Vagina (tissue), 2 donors: Measurements from ENCODE around the gene OR2H2.

Source experiments
- POLR2A ChIP-seq, 2 donors: fragments of 450-650 bp; IDR thresholded peaks; one replicate each; pipeline ENCODE4 v1.6.1; 2017; ENCODE audit warnings: antibody characterized with exemption in 2 of 2, mild to moderate bottlenecking in 2 of 2, moderate library complexity in 2 of 2
- POLR2AphosphoS5 ChIP-seq, 2 donors: sonication (generic); formaldehyde crosslinking; IDR thresholded peaks; one replicate each; pipeline ENCODE4 v1.9.0; 2017; ENCODE audit warnings: antibody characterized with exemption in 2 of 2, mild to moderate bottlenecking in 2 of 2, low read depth in 1 of 2; ENCODE audit not compliant: insufficient read depth in 1 of 2
- TF ChIP-seq, protein P1 (sequence below), 3 experiments: fragments of 450-650 bp in 2 of 3; fragments of 200-600 bp in 1 of 3; sonication (generic) in 1 of 3; IDR thresholded peaks; one replicate each; pipeline ENCODE4 v1.5.1; 2017 to 2019; ENCODE audit warnings: antibody characterized with exemption in 3 of 3, mild to moderate bottlenecking in 2 of 3, moderate library complexity in 2 of 3

DNA sequence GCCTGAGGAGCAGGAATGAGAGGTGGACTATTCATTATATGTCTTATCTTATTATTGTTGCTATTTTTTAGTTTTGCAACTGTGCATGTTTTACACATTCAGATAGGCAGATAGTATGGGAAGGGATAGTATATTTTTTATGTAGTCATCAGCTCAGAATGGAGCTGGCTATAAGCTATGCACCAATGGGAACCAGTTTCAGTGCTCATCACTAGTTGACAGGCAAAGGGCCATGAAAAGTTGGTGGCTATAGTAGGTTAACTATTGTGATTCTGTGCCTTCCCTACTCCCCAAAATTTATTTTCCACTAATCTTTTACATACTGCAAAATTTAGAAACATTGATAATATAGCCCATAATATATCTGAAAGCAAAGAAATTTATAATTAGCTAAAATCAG is 20.0 kb upstream of the OR2H2 start:
- TF ChIP-seq, protein P1, sequence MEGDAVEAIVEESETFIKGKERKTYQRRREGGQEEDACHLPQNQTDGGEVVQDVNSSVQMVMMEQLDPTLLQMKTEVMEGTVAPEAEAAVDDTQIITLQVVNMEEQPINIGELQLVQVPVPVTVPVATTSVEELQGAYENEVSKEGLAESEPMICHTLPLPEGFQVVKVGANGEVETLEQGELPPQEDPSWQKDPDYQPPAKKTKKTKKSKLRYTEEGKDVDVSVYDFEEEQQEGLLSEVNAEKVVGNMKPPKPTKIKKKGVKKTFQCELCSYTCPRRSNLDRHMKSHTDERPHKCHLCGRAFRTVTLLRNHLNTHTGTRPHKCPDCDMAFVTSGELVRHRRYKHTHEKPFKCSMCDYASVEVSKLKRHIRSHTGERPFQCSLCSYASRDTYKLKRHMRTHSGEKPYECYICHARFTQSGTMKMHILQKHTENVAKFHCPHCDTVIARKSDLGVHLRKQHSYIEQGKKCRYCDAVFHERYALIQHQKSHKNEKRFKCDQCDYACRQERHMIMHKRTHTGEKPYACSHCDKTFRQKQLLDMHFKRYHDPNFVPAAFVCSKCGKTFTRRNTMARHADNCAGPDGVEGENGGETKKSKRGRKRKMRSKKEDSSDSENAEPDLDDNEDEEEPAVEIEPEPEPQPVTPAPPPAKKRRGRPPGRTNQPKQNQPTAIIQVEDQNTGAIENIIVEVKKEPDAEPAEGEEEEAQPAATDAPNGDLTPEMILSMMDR (IDR thresholded peaks at IDR 0.05) = no peak
- no peak for TF ChIP-seq POLR2AphosphoS5 (IDR thresholded peaks at IDR 0.05; ENCODE audit: insufficient read depth in 1 of 2, low read depth in 1 of 2)
- no peak for TF ChIP-seq POLR2A (IDR thresholded peaks at IDR 0.05)
